ENCODE data around the gene LTBP1.

DNA sequence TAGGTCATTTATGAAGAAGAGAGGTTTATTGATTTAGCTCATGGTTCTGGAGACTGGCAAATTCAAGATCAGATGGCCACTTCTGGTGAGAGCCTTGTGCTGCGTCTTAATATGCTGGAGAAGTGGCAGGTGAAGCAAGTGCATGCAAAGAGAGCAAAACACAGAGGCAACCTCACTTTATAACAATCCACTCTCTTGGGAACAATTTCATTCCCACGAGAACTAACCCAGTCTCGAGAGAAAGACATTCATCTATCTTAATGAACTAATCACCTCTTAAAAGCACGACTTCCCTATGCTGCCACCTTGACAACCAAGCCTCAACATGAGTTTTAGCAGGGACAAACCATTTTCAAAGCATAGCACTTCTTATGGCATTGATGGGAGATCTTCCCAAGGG, 343.2 kb downstream of the LTBP1 start:
- TF ChIP-seq, protein P1, sequence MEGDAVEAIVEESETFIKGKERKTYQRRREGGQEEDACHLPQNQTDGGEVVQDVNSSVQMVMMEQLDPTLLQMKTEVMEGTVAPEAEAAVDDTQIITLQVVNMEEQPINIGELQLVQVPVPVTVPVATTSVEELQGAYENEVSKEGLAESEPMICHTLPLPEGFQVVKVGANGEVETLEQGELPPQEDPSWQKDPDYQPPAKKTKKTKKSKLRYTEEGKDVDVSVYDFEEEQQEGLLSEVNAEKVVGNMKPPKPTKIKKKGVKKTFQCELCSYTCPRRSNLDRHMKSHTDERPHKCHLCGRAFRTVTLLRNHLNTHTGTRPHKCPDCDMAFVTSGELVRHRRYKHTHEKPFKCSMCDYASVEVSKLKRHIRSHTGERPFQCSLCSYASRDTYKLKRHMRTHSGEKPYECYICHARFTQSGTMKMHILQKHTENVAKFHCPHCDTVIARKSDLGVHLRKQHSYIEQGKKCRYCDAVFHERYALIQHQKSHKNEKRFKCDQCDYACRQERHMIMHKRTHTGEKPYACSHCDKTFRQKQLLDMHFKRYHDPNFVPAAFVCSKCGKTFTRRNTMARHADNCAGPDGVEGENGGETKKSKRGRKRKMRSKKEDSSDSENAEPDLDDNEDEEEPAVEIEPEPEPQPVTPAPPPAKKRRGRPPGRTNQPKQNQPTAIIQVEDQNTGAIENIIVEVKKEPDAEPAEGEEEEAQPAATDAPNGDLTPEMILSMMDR (IDR thresholded peaks at IDR 0.05), result no peak
- no peak for TF ChIP-seq EZH2 (IDR thresholded peaks at IDR 0.05; ENCODE audit: borderline replicate concordance, insufficient read depth, low read depth, low read length, poor library complexity, severe bottlenecking)
